Ishikawa (cell line): ENCODE results near the gene SOX12.

Experiments
- CEBPB ChIP-seq: IDR thresholded peaks from 2 replicates; pipeline ENCODE4 v1.6.1; 2012
- EP300 ChIP-seq: IDR thresholded peaks from 2 replicates; pipeline ENCODE4 v1.6.1; 2012; ENCODE audit warnings: borderline replicate concordance
- MAX ChIP-seq: IDR thresholded peaks from 2 replicates; pipeline ENCODE4 v1.6.1; 2012
- RAD21 ChIP-seq: IDR thresholded peaks from 2 replicates; pipeline ENCODE4 v1.6.1; 2012; ENCODE audit warnings: low read depth
- REST ChIP-seq: IDR thresholded peaks from 2 replicates; pipeline ENCODE4 v1.6.1; 2012; ENCODE audit warnings: low read depth, mild to moderate bottlenecking
- TAF1 ChIP-seq: IDR thresholded peaks from 2 replicates; pipeline ENCODE4 v1.6.1; 2012; ENCODE audit warnings: low read depth, mild to moderate bottlenecking
- YY1 ChIP-seq: IDR thresholded peaks from 2 replicates; pipeline ENCODE4 v1.6.1; 2012; ENCODE audit warnings: low read depth

GRCh38 chr20:289693-290083 is 35.7 kb upstream of the SOX12 start:
- TF ChIP-seq YY1 (no peak), REST (no peak), TAF1 (no peak), RAD21 (no peak), MAX (no peak), CEBPB (no peak), EP300 (no peak)
